ENCODE results near the gene RFXANK. TPM values are rescaled to one million over a fixed set of nuclear protein-coding genes. Genes with fewer than 3 reads are reported as not detected.

RFXANK gene
- total RNA-seq, 1 experiment from 2014 or later, result 51.0 TPM

DNA sequence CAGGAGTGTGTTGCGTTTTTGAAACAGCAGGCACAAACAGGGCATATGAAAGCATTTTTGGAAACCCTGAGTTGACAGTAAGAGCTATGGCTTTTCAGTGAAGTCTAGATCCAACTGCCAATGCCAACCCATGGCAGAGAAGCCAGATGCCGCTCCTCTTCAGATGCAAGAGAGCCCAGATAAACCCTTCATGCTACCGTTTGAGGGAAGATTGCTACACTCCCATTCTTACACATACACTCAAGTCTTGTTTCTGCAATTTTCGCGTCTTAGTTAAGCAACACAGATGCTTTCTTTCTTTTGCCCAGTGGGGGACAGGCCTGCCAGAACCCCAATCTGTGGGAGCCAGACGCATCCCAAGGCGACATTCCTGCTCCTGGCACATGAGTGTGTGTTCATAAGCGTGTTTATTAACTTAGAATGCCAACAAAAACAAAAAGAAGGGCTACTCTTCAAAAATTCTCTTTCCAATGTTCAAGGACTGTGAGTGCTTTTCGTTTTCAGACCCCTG is 10.5 kb upstream of the RFXANK start:
- no peaks in the 10 kb centered on the region for H3K27me3 ChIP-seq (ENCODE audit: control insufficient read depth, insufficient read depth, low read length)
- peaks cover 2% of the 10 kb centered on the region for H3K36me3 ChIP-seq (replicated peaks; ENCODE audit: control insufficient read depth, insufficient read depth, low read length)
- H3K4me3 ChIP-seq (ENCODE audit: insufficient read depth, low read depth, low read length), result no peak overlapping the region
- DNase-seq, result no peak

DNA sequence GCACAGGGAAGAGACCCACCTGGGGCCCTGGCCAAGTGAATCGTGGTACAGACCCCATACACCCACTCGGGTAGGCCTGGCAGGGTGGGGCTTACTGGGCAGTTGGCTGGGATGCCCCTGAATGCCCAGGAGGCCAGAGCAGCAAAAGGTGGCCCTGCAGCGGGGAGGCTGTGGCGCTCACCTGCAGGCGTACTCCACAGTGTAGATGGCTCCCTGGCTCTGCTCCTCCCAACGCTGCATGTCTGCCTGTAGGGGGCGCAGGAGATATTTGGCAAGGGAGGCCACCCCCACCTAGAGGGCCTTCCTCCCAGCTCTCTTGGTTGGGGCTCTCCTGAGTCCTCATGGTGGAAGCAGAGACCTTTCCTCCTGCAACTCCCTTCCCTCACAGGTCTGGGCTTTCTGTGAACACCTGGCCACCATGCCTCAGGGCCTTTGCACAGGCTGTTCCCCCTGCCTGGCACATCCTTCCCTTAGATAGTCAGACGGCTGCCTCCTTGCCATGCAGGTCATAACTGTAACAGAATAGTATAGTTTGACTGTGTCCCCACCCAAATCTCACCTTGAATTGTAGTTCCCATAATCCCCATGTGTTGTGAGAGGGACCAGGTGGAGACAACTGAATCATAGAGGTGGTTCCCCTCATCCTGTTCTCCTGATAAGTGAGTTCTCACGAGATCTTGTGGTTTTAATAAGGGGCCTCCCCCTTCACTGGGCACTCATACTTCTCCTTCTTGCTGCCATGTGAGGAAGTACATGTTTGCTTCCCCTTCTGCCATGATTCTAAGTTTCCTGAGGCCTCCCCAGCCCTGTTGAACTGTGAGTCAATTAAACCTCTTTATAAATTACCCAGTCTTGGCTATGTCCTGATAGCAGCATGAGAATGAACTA is 6.0 kb upstream of the RFXANK start:
- H3K27me3 ChIP-seq (ENCODE audit: control insufficient read depth, insufficient read depth, low read length), result no peaks in the 10 kb centered on the region
- peak; percentile 95 for DNase-seq
- peaks cover 2% of the 10 kb centered on the region for H3K36me3 ChIP-seq (replicated peaks; ENCODE audit: control insufficient read depth, insufficient read depth, low read length)
- no peak overlapping the region for H3K4me3 ChIP-seq (ENCODE audit: insufficient read depth, low read depth, low read length)

DNA sequence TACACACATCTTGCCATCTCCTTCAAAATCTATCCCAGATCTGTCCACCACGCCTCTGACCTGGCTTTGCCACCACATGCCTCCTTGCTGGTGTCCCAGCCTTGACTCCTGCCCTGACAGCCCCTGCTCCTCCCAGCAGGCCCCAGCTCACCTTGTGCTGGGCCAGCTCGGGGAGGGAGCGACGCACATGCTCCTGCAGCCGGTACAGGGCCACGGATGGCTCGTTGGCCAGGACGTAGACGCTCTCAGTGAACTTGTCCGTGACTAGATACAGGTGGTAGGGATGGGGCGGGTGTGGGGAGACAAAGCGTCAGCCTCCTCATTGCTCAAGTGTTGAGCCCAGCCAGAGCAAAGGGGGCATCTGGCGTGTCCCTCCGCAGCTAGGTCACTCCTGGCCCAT is 5.3 kb upstream of the RFXANK start:
- peaks cover 2% of the 10 kb centered on the region for H3K36me3 ChIP-seq (replicated peaks; ENCODE audit: control insufficient read depth, insufficient read depth, low read length)
- H3K4me3 ChIP-seq (ENCODE audit: insufficient read depth, low read depth, low read length), result no peak overlapping the region
- H3K27me3 ChIP-seq (ENCODE audit: control insufficient read depth, insufficient read depth, low read length), result no peaks in the 10 kb centered on the region
- no peak for DNase-seq

DNA sequence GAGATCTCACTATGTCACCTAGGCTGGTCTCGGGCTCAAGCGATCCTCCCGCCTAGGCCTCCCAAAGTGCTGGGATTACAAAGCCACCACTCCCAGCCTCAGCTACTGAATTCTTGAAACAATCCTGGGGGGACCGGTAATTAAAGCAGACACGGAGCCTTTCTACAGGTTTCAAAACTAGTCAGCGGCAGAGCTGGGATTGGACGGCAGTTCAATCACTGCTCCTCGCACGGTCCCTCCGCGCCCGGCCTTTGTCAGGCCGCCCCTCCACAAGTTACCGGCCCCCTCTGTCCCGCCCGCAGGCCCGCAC is 335 bp upstream of the RFXANK start:
- Histone ChIP-seq H3K4me3 (ENCODE audit: insufficient read depth, low read depth, low read length) (peak overlapping the region; percentile 77), H3K36me3 (replicated peaks; ENCODE audit: control insufficient read depth, insufficient read depth, low read length) (no peaks in the 10 kb centered on the region; the same call in 1 of the 2 replicates), H3K27me3 (ENCODE audit: control insufficient read depth, insufficient read depth, low read length) (no peaks in the 10 kb centered on the region)
- no peak for DNase-seq

DNA sequence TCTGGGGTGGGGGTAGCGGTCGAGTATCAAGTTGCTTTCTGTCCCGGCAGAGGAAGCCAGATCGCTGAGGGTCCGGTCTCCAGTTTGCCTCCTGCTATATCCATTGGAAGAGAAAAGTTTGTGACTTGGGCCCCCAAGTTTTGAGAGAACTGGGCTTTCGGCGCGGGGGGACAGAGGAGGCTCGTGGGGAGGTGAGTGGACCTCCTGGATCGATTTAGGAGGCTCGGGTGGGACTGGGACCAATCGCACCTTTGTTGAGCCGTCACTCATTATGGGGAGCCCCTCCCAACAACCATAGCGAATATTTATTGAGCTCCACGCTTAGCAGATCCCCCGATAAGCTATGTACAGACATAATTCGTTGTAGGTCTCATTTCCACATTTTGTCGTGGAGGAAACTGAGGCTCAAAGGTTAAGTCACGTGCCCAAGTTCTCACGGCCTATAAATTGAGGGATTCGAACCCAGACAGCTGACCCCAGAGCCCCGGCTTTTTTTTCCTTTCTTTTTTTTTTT is 909 bp downstream of the RFXANK start:
- Histone ChIP-seq H3K36me3 (replicated peaks; ENCODE audit: control insufficient read depth, insufficient read depth, low read length) (peaks cover 3% of the 10 kb centered on the region), H3K4me3 (ENCODE audit: insufficient read depth, low read depth, low read length) (peak overlapping the region; percentile 83), H3K27me3 (ENCODE audit: control insufficient read depth, insufficient read depth, low read length) (no peaks in the 10 kb centered on the region)
- DNase-seq, result no peak

DNA sequence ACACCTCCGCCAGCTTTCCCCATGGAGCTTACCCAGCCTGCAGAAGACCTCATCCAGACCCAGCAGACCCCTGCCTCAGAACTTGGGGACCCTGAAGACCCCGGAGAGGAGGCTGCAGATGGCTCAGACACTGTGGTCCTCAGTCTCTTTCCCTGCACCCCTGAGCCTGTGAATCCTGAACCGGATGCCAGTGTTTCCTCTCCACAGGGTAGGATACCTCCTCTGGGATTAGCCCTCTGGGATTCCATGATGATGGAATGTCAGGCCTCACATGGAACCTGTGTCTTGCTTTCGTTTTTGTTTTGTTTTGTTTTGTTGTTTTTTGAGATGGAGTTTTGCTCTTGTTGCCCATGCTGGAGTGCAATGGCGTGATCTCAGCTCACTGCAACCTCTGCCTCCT is 1.9 kb downstream of the RFXANK start:
- no peak for DNase-seq
- Histone ChIP-seq H3K4me3 (ENCODE audit: insufficient read depth, low read depth, low read length) (no peak overlapping the region), H3K27me3 (ENCODE audit: control insufficient read depth, insufficient read depth, low read length) (no peaks in the 10 kb centered on the region), H3K36me3 (replicated peaks; ENCODE audit: control insufficient read depth, insufficient read depth, low read length) (peaks cover 8% of the 10 kb centered on the region)

DNA sequence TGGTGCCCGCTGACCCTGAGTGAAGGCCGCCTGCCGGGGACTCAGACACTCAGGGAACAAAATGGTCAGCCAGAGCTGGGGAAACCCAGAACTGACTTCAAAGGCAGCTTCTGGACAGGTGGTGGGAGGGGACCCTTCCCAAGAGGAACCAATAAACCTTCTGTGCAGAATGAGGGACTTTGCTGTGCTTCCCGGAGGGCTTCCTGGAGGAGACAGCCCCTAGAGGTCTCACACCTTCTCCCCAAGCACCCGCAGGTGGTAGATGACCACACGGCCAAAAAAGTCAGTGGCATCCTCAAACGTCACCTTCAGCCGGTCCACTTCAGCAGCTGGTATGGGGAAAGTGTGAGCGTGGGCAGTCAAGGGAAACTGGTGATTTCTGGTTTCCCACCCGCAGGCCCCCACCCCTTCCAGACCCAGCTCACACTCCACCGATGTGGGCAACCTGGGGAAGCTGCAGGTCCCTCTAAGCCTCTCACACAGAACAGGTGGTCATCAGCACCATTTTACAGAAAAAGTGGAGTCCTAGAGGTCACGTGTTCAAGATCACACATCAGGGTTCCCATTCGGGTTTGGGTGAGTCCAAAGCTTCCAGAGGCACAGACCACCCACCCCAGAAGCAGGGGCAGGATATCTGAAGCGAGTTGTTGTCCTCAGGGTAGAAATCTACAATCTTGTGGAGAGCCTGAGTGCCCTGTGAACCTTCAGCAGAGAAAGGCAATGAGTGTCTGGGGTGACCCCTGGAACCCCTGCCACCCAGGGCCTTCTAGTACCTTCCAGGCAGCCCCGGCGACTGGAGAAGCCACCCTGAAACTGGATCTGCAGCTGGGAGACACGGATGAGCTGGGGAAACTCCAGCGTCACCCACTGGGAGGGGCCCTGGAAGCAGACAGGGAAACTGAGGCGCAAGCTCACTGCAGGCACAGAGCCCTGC is 9.9 kb downstream of the RFXANK start:
- peak; percentile 35 for DNase-seq
- peaks cover 24% of the 10 kb centered on the region for H3K27me3 ChIP-seq (ENCODE audit: control insufficient read depth, insufficient read depth, low read length)
- H3K4me3 ChIP-seq (ENCODE audit: insufficient read depth, low read depth, low read length), result peak overlapping the region; percentile 81
- H3K36me3 ChIP-seq (replicated peaks; ENCODE audit: control insufficient read depth, insufficient read depth, low read length), result peaks cover 9% of the 10 kb centered on the region

DNA sequence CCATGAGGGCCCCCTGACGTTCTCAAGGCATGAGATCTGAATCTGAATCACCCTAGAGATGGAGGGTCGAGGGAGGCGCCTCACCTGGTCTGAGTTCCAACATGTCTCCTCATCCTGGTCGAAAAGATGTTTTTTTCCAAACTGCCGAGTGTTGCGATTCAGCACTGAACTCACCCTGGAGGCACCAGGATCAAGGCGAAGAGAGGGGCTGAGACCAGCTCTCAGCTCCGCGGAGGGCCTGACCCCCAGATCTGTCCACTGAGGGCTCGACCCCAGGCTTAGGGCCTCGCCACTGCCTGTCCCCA is 10.6 kb downstream of the RFXANK start:
- H3K4me3 ChIP-seq (ENCODE audit: insufficient read depth, low read depth, low read length), result peak overlapping the region; percentile 81
- DNase-seq, result peak; percentile 70
- peaks cover 7% of the 10 kb centered on the region for H3K36me3 ChIP-seq (replicated peaks; ENCODE audit: control insufficient read depth, insufficient read depth, low read length)
- H3K27me3 ChIP-seq (ENCODE audit: control insufficient read depth, insufficient read depth, low read length), result peaks cover 28% of the 10 kb centered on the region

DNA sequence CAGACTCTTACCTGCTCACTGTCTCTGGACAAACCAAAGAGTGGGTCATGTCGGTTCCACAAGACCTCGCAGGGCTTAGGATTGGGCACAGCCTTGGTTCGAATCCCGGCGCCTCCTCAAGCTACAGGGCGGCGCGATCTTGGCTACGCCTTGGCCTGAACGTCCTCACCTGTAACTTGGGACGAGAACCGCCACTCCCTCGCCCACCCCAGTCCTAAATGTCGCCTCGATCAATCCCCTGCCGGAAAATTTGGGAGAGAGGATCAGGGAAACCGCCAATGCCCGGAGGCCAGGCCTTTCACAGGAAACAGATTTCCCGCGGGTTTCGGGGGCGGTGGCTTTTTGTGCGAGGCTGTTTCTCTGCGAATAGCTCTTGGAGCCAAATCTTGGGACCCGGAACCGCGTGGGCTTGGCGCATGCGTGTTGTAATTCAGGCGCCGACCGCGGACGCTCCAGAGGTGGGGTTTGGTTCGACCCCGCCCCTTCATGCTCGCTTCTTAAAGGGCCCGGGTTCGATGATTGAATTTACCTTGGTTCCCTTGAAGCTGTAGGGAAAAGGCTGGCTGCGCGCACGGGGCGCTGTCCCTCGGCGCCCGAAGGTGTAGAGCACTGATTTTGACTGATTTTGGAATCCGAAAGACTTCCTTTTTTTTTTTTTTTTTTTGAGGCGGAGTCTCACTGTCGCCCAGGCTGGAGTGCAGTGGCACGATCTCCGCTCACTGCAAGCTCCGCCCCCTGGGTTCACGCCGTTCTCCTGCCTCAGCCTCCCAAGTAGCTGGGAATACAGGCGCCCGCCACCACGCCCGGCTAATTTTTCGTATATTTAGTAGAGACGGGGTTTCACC is 11.2 kb downstream of the RFXANK start, which contains the start of gene NR2C2AP:
NR2C2AP (minus strand) TSS at position 403 of the 845 bp plus-strand sequence; CDS start at position 49, 354 bp downstream.
- peak within 1 kb of the TSS; percentile 81 for H3K4me3 ChIP-seq (ENCODE audit: insufficient read depth, low read depth, low read length)
- DNase-seq, result peak; percentile 98

DNA sequence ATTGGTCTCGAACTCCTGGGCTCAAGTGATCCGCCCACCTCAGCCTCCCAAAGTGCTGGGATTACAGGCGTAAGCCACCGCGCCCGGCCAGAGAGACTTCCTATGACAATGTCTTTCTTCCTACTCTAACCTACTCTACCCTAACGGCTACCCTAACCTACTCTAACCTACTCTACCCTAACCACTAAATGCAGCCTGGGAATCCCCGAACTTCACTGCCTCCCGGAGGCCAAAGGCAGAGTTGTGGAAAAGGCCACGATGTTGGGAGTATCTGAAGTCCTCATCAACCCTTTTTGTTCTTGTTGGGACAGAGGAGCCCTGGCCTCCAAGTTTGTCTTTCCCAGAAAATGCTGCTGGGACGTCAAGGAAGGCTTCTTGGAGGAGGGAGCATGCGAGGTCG is 12.1 kb downstream of the RFXANK start:
- H3K27me3 ChIP-seq (ENCODE audit: control insufficient read depth, insufficient read depth, low read length), result peaks cover 32% of the 10 kb centered on the region
- no peak overlapping the region for H3K4me3 ChIP-seq (ENCODE audit: insufficient read depth, low read depth, low read length)
- peak; percentile 77 for DNase-seq
- peaks cover 2% of the 10 kb centered on the region for H3K36me3 ChIP-seq (replicated peaks; ENCODE audit: control insufficient read depth, insufficient read depth, low read length)

More for the DNA sequence above, 11.2 kb downstream of the RFXANK start, which contains the start of gene NR2C2AP:
- peaks cover 6% of the 10 kb centered on the region for H3K36me3 ChIP-seq (replicated peaks; ENCODE audit: control insufficient read depth, insufficient read depth, low read length)
- H3K27me3 ChIP-seq (ENCODE audit: control insufficient read depth, insufficient read depth, low read length), result peaks cover 29% of the 10 kb centered on the region

DNA sequence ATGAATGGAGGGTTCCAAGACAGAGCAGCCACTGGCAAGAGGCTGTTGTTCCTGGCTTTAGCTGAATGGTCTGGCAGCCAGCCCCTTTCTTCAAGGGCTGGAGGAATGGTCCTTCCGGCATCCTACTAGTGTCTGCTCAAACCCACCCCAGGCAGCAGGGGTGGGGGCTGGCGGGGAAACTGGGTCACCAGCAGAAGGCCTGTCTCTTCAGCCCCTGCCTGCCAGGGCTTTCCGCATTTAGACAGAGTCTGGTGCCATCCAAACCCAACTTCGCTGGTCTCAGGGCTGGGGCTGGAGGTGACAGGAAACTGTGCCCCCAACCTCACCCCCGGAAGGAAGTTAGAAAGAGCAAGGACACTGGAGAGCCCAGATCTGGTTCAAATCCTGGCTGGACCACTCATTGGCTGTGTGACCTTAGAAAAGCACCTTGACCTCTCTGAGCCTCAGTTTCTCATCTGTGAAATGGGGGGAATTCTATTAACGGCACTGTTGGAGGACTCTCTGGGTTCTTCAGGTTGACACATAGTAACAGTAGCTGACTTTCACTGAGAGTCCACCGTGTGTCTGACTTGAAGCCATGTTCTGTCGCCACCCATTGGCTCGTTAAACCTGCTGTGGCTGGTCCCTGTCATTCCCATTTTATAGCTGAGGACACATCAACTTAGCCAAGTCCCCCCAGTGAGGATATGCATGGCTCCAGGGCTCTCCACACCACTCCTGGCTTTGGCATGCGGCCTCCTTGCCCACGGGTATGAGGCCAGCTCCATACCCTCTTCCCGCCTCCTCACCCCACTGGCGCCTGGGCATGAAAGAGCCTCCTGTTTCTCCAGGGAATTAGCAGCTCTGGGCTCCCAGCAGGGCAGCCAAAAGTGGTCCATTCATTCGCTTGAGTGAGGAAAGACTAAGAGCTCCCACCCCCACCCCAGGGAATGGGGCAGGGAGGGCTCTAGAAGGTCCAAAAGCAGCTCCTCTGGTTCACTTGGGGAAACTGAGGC is 13.7 kb downstream of the RFXANK start:
- Histone ChIP-seq H3K27me3 (ENCODE audit: control insufficient read depth, insufficient read depth, low read length) (peaks cover 39% of the 10 kb centered on the region), H3K36me3 (replicated peaks; ENCODE audit: control insufficient read depth, insufficient read depth, low read length) (peaks cover 2% of the 10 kb centered on the region), H3K4me3 (ENCODE audit: insufficient read depth, low read depth, low read length) (no peak overlapping the region)
- DNase-seq, result no peak

DNA sequence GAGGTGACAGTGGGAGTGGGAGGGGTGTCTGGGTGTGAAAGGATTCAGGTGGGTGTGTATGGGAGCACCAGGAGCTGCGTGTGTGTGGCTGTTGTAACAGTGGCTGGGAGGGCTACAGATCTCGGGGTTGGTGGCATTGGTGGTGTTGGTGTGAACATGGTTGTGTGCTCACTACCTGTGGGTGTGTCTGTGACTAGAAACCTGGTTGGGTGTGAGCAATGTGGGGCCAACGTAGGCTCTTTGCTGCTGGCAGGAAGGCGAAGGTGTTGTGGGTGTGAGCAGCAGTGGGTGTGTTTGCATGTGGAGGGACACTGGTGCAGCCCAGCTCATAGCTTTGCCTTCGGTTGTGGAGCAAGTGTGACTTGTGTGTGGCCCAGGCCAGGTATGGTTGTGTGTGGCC is 14.9 kb downstream of the RFXANK start:
- no peaks in the 10 kb centered on the region for H3K36me3 ChIP-seq (replicated peaks; ENCODE audit: control insufficient read depth, insufficient read depth, low read length)

More for the DNA sequence above, 14.9 kb downstream of the RFXANK start:
- Histone ChIP-seq H3K4me3 (ENCODE audit: insufficient read depth, low read depth, low read length) (no peak overlapping the region), H3K27me3 (ENCODE audit: control insufficient read depth, insufficient read depth, low read length) (peaks cover 50% of the 10 kb centered on the region)
- no peak for DNase-seq

All from H7 (cell line).